Stomach (tissue), 19 donors: ENCODE measurements around the gene MATN1. TPM values are rescaled to one million over a fixed set of nuclear protein-coding genes. Genes with fewer than 3 reads are reported as not detected.

Source experiments
- DNase-seq, 2 donors: peaks; one replicate each; pipeline versions ENCODE4 v3.0.0 to v3.0.0-alpha.2; 2013 to 2019
- H3K27ac ChIP-seq, 5 donors: fragments of 200-600 bp in 4 of 5; sonication (generic) in 4 of 5; one replicate each; pipeline ENCODE4 v1.5.1; 2013 to 2019; ENCODE audit warnings: mild to moderate bottlenecking in 1 of 5, moderate library complexity in 1 of 5
- H3K27me3 ChIP-seq, 3 donors: fragments of 200-600 bp; sonication (generic); one replicate each; pipeline ENCODE4 v1.5.1; 2017 to 2019; ENCODE audit warnings: mixed run types in 1 of 3
- H3K36me3 ChIP-seq, 4 donors: fragments of 200-600 bp; sonication (generic); 1 replicate in 3 of 4; 2 replicates in 1 of 4; pipeline ENCODE4 v1.5.1; 2016 to 2019
- H3K4me1 ChIP-seq, 4 donors: fragments of 200-600 bp; sonication (generic); one replicate each; pipeline ENCODE4 v1.5.1; 2016 to 2019
- H3K4me3 ChIP-seq, 4 donors: fragments of 200-600 bp; sonication (generic) in 3 of 4; one replicate each; pipeline ENCODE4 v1.5.1; 2016 to 2019; ENCODE audit warnings: mild to moderate bottlenecking in 1 of 4
- H3K9me3 ChIP-seq, 4 donors: fragments of 200-600 bp; sonication (generic); one replicate each; pipeline ENCODE4 v1.5.1; 2016 to 2019
- CTCF ChIP-seq, 7 experiments: fragments of 450-650 bp in 4 of 7; fragments of 200-600 bp in 3 of 7; sonication (generic) in 3 of 7; IDR thresholded peaks; one replicate each; pipeline ENCODE4 v1.5.1; 2016 to 2019; ENCODE audit warnings: antibody characterized with exemption in 7 of 7, control low read depth in 2 of 7, mild to moderate bottlenecking in 1 of 7
- EP300 ChIP-seq: sonication (generic); formaldehyde crosslinking; IDR thresholded peaks from one replicate; pipeline ENCODE4 v1.6.1; 2017; ENCODE audit warnings: antibody characterized with exemption
- POLR2A ChIP-seq, 4 donors: fragments of 450-650 bp; IDR thresholded peaks; one replicate each; pipeline ENCODE4 v1.6.1; 2016; ENCODE audit warnings: antibody characterized with exemption in 4 of 4, control low read depth in 2 of 4, mild to moderate bottlenecking in 1 of 4, moderate library complexity in 1 of 4
- POLR2AphosphoS5 ChIP-seq, 3 donors: sonication (generic); formaldehyde crosslinking; IDR thresholded peaks; one replicate each; pipeline ENCODE4 v1.6.1; 2016; ENCODE audit warnings: antibody characterized with exemption in 3 of 3
- WGBS, 5 donors: extraction: QIAGEN DNeasy Blood & Tissue Kit in 3 of 5; methylation state at CpG; one replicate each; pipeline versions ENCODE4 v1.1.5 to v1.1.7; 2013 to 2018; 5-methylcytosine and 5-hydroxymethylcytosine counted together
- intact Hi-C: fragments of 100-400 bp; cut with DNase I; formaldehyde crosslinking; loops from one replicate; pipeline ENCODE4 v1.15.1; 2023; ENCODE audit warnings: low total_unique reads
- long read RNA-seq, 10 donors: transcript quantifications; one replicate each; lab custom pipeline, GENCODE V29; 2026
- polyA plus RNA-seq, 3 donors: library from polyadenylated mRNA; stranded (reverse); fragments of 200-250 nt; gene quantifications; one replicate each; pipeline ENCODE4 v1.2.3, GENCODE V29; 2013
- total RNA-seq, 5 donors: library from RNA; depleted of rRNA; stranded (reverse); fragments of >200 nt; gene quantifications; one replicate each; pipeline versions ENCODE4 v1.1.0 to v1.2.3, GENCODE V29; 2014 to 2016
- donor health status: healthy with polysubstance abuse.
- donor health status: Bipolar disorder and iron deficiency.
- donor health status: healthy.

MATN1 gene
- 1 to 10 TPM in 1 of 5 donors, not detected in 4; 1.7 TPM for total RNA-seq
- not detected for polyA plus RNA-seq
- long read RNA-seq, donor 1 = 0 reads
- long read RNA-seq, donor 2 = 0 reads
- long read RNA-seq, donor 3 = 0 reads
- long read RNA-seq, donor 4 = 0 reads
- long read RNA-seq, donor 5 = 0 reads
- long read RNA-seq, donor 6 = 0 reads
- long read RNA-seq, donor 7 = 0 reads
- long read RNA-seq, donor 8 = 0 reads
- long read RNA-seq, donor 9 = 0 reads
- long read RNA-seq, donor 10 = 0 reads

- WGBS, 5 donors = 86 to 94% (median 87%) methylated on average over 9 to 14 of the region's 14 CpGs
- H3K27ac ChIP-seq = no peak within 1 kb of the TSS
- H3K27me3 ChIP-seq = no peaks in the 10 kb centered on the region
- peaks cover 0 to 42% (median 32%) of the 10 kb centered on the region in 4 donors for H3K36me3 ChIP-seq
- no peak for DNase-seq
- H3K4me3 ChIP-seq = no peak within 1 kb of the TSS
- TF ChIP-seq CTCF (IDR thresholded peaks at IDR 0.05) = no peak
- no peak for TF ChIP-seq POLR2A (IDR thresholded peaks at IDR 0.05)
- no peak for TF ChIP-seq EP300
- no peak for TF ChIP-seq POLR2AphosphoS5 (IDR thresholded peaks at IDR 0.05)
- intact Hi-C loops = loop anchor here (5.0 kb wide), 1 partner anchor 189 kb away; no protein-coding TSS in a partner anchor
- H3K4me1 ChIP-seq = peaks cover 10 to 29% (median 13%) of the 10 kb centered on the region in 4 donors
- no peaks in the 10 kb centered on the region for H3K9me3 ChIP-seq
Measured at GRCh38 chr1:30723331-30723755, at the start of gene MATN1. TSS of gene MATN1 (minus strand) at chr1:30723585. CDS start at chr1:30723551, 34 bp downstream.

- intact Hi-C loops = no loop called here
- no peak overlapping the region for H3K4me3 ChIP-seq
- WGBS, 5 donors = 87 to 91% (median 89%) methylated on average over 6 of the region's 6 CpGs
- H3K27ac ChIP-seq = no peak overlapping the region
- H3K9me3 ChIP-seq = no peaks in the 10 kb centered on the region
- no peaks in the 10 kb centered on the region for H3K4me1 ChIP-seq
- no peaks in the 10 kb centered on the region for H3K27me3 ChIP-seq
- TF ChIP-seq CTCF (IDR thresholded peaks at IDR 0.05) = no peak
- TF ChIP-seq POLR2AphosphoS5 (IDR thresholded peaks at IDR 0.05) = no peak
- TF ChIP-seq POLR2A (IDR thresholded peaks at IDR 0.05) = no peak
- TF ChIP-seq EP300 = no peak
- H3K36me3 ChIP-seq = no peaks in the 10 kb centered on the region
- no peak for DNase-seq
Measured at GRCh38 chr1:30771005-30771404, 47.6 kb upstream of the MATN1 start.

- intact Hi-C loops = no loop called here
- WGBS, 5 donors = 38 to 60% (median 45%) methylated on average over 10 of the region's 10 CpGs
- no peaks in the 10 kb centered on the region for H3K4me1 ChIP-seq
- no peak for TF ChIP-seq EP300
- no peak for TF ChIP-seq CTCF (IDR thresholded peaks at IDR 0.05)
- no peak for TF ChIP-seq POLR2AphosphoS5 (IDR thresholded peaks at IDR 0.05)
- no peak for TF ChIP-seq POLR2A (IDR thresholded peaks at IDR 0.05)
- H3K27me3 ChIP-seq = no peaks in the 10 kb centered on the region
- no peak overlapping the region for H3K4me3 ChIP-seq
- no peak overlapping the region for H3K27ac ChIP-seq
- DNase-seq = no peak
- H3K9me3 ChIP-seq = no peaks in the 10 kb centered on the region
- no peaks in the 10 kb centered on the region for H3K36me3 ChIP-seq
Measured at GRCh38 chr1:30770150-30770549, 46.8 kb upstream of the MATN1 start.

- Histone ChIP-seq H3K4me1 (peaks cover 0 to 3% (median 0%) of the 10 kb centered on the region in 4 donors), H3K9me3 (no peaks in the 10 kb centered on the region), H3K27me3 (no peaks in the 10 kb centered on the region), H3K4me3 (no peak overlapping the region), H3K36me3 (no peaks in the 10 kb centered on the region), H3K27ac (no peak overlapping the region)
- intact Hi-C loops = no loop called here
- peak in 1 of 2 donors; percentile 67 for DNase-seq
- TF ChIP-seq CTCF (IDR thresholded peaks at IDR 0.05) = no peak
- TF ChIP-seq POLR2AphosphoS5 (IDR thresholded peaks at IDR 0.05) = no peak
- no peak for TF ChIP-seq EP300
- no peak for TF ChIP-seq POLR2A (IDR thresholded peaks at IDR 0.05)
- WGBS, 5 donors = 70 to 83% (median 77%) methylated on average over 19 to 20 of the region's 20 CpGs
Measured at GRCh38 chr1:30768830-30769718, 45.7 kb upstream of the MATN1 start.
